H9 (cell line): ENCODE results near the gene ASIC4. TPM values are rescaled to one million over a fixed set of nuclear protein-coding genes. Genes with fewer than 3 reads are reported as not detected.

Experiments
- DNase-seq: peaks from one replicate; pipeline ENCODE4 v3.0.0-alpha.2; 2017
- H2AFZ ChIP-seq: one replicate; pipeline ENCODE4 v1.6.1; 2013; ENCODE audit warnings: mild to moderate bottlenecking, low read length, control low read depth, moderate library complexity
- H2AK5ac ChIP-seq: 2 replicates; pipeline ENCODE4 v1.6.1; 2013; ENCODE audit warnings: low read length, control low read depth, mixed read lengths; ENCODE audit not compliant: insufficient read length
- H2BK120ac ChIP-seq: one replicate; pipeline ENCODE4 v1.6.1; 2013; ENCODE audit warnings: low read depth, mild to moderate bottlenecking, low read length, control low read depth, inconsistent platforms; ENCODE audit not compliant: poor library complexity, severe bottlenecking
- H2BK12ac ChIP-seq: 2 replicates; pipeline ENCODE4 v1.6.1; 2013; ENCODE audit warnings: low read length, control low read depth, mixed read lengths, low read depth; ENCODE audit not compliant: insufficient read length
- H2BK15ac ChIP-seq: 2 replicates; pipeline ENCODE4 v1.6.1; 2013; ENCODE audit warnings: low read depth, low read length, control low read depth
- H2BK20ac ChIP-seq: one replicate; pipeline ENCODE4 v1.6.1; 2013; ENCODE audit warnings: low read depth, mild to moderate bottlenecking, low read length, control low read depth, inconsistent platforms; ENCODE audit not compliant: poor library complexity, severe bottlenecking
- H2BK5ac ChIP-seq: 2 replicates; pipeline ENCODE4 v1.6.1; 2013; ENCODE audit warnings: low read length, control low read depth, mixed read lengths; ENCODE audit not compliant: insufficient read length
- H3K14ac ChIP-seq: 2 replicates; pipeline ENCODE4 v1.6.1; 2013; ENCODE audit warnings: low read length, control low read depth; ENCODE audit not compliant: insufficient read depth
- H3K18ac ChIP-seq: 2 replicates; pipeline ENCODE4 v1.6.1; 2013; ENCODE audit warnings: low read depth, mild to moderate bottlenecking, mixed read lengths, low read length, control low read depth; ENCODE audit not compliant: insufficient read length
- H3K23ac ChIP-seq: 2 replicates; pipeline ENCODE4 v1.6.1; 2013; ENCODE audit warnings: low read length, control low read depth, mixed read lengths, low read depth; ENCODE audit not compliant: insufficient read length
- H3K23me2 ChIP-seq: 2 replicates; pipeline ENCODE4 v1.6.1; 2013; ENCODE audit warnings: low read depth, mild to moderate bottlenecking, mixed read lengths, low read length, control low read depth; ENCODE audit not compliant: insufficient read length, poor library complexity, severe bottlenecking
- H3K27ac ChIP-seq: 2 replicates; pipeline ENCODE4 v1.5.1; 2013; ENCODE audit warnings: low read length, control low read depth, mixed read lengths, low read depth; ENCODE audit not compliant: insufficient read length
- H3K27me3 ChIP-seq: 2 replicates; pipeline ENCODE4 v1.6.1; 2013; ENCODE audit warnings: low read length, control low read depth, inconsistent platforms; ENCODE audit not compliant: insufficient read depth
- H3K4ac ChIP-seq: 2 replicates; pipeline ENCODE4 v1.6.1; 2013; ENCODE audit warnings: low read depth, mild to moderate bottlenecking, control low read depth, inconsistent platforms, low read length, moderate library complexity
- H3K4me1 ChIP-seq: 2 replicates; pipeline ENCODE4 v1.6.1; 2013; ENCODE audit warnings: low read length, control low read depth, inconsistent platforms; ENCODE audit not compliant: insufficient read depth
- H3K4me2 ChIP-seq: 2 replicates; pipeline ENCODE4 v1.6.1; 2013; ENCODE audit warnings: low read length, control low read depth, mixed read lengths; ENCODE audit not compliant: insufficient read length, insufficient read depth
- H3K56ac ChIP-seq: 2 replicates; pipeline ENCODE4 v1.6.1; 2013; ENCODE audit warnings: low read depth, mild to moderate bottlenecking, mixed read lengths, low read length, control low read depth; ENCODE audit not compliant: insufficient read length
- H3K79me1 ChIP-seq: 2 replicates; pipeline ENCODE4 v1.6.1; 2013; ENCODE audit warnings: low read depth, mild to moderate bottlenecking, moderate library complexity, low read length, control low read depth, inconsistent platforms; ENCODE audit not compliant: insufficient read depth, poor library complexity, severe bottlenecking
- H3K79me2 ChIP-seq: 2 replicates; pipeline ENCODE4 v1.6.1; 2013; ENCODE audit warnings: low read length, control low read depth, inconsistent platforms; ENCODE audit not compliant: insufficient read depth
- H3K9ac ChIP-seq: 2 replicates; pipeline ENCODE4 v1.6.1; 2013; ENCODE audit warnings: low read length, control low read depth, mixed read lengths; ENCODE audit not compliant: insufficient read length; ENCODE audit errors: extremely low read depth
- H3K9me3 ChIP-seq: one replicate; pipeline ENCODE4 v1.6.1; 2013; ENCODE audit warnings: low read depth, low read length, inconsistent platforms; ENCODE audit not compliant: control insufficient read depth
- H3T11ph ChIP-seq: one replicate; pipeline ENCODE4 v1.6.1; 2013; ENCODE audit warnings: mild to moderate bottlenecking, low read length, control low read depth, inconsistent platforms
- H4K20me1 ChIP-seq: one replicate; pipeline ENCODE4 v1.6.1; 2013; ENCODE audit not compliant: control insufficient read depth, insufficient read length, insufficient read depth
- H4K5ac ChIP-seq: 2 replicates; pipeline ENCODE4 v1.6.1; 2013; ENCODE audit warnings: low read depth, mild to moderate bottlenecking, mixed read lengths, low read length, control low read depth; ENCODE audit not compliant: insufficient read length
- H4K8ac ChIP-seq: replicated peaks from 2 replicates; pipeline ENCODE4 v1.6.1; 2013; ENCODE audit warnings: low read length, control low read depth, mixed read lengths, low read depth; ENCODE audit not compliant: insufficient read length
- H4K91ac ChIP-seq: 2 replicates; pipeline ENCODE4 v1.6.1; 2013; ENCODE audit warnings: low read depth, mild to moderate bottlenecking, moderate library complexity, mixed read lengths, low read length, control low read depth; ENCODE audit not compliant: insufficient read length
- H3K27ac Mint-ChIP-seq, 3 experiments: 2 replicates in 2 of 3; 3 replicates in 1 of 3; pipeline ENCODE4 v1.8.0; 2020 to 2021; ENCODE audit warnings: mixed read lengths in 3 of 3, mild to moderate bottlenecking in 1 of 3, moderate library complexity in 1 of 3
- H3K27me3 Mint-ChIP-seq: 2 replicates; pipeline ENCODE4 v1.8.0; 2021; ENCODE audit warnings: low read depth, mild to moderate bottlenecking, moderate library complexity, mixed read lengths
- H3K36me3 Mint-ChIP-seq, 3 experiments: 2 replicates in 2 of 3; 3 replicates in 1 of 3; pipeline ENCODE4 v1.8.0; 2020 to 2021; ENCODE audit warnings: low read depth in 3 of 3, mixed read lengths in 3 of 3; ENCODE audit not compliant: insufficient read depth in 1 of 3
- H3K4me1 Mint-ChIP-seq, 2 experiments: 2 replicates each; pipeline ENCODE4 v1.8.0; 2020; ENCODE audit warnings: mixed read lengths in 2 of 2
- H3K4me3 Mint-ChIP-seq, 2 experiments: 2 replicates in 1 of 2; 3 replicates in 1 of 2; pipeline ENCODE4 v1.8.0; 2020 to 2021; ENCODE audit warnings: mild to moderate bottlenecking in 2 of 2, mixed read lengths in 2 of 2, moderate library complexity in 1 of 2
- H3K9me3 Mint-ChIP-seq, 2 experiments: 2 replicates in 1 of 2; 3 replicates in 1 of 2; pipeline ENCODE4 v1.8.0; 2020; ENCODE audit warnings: mild to moderate bottlenecking in 2 of 2, mixed read lengths in 2 of 2, moderate library complexity in 1 of 2
- WGBS: extraction: QIAGEN DNeasy Blood & Tissue Kit; methylation state at CpG from one replicate; pipeline ENCODE4 v1.1.7; 2013; ENCODE audit warnings: missing lambda C conversion rate, low lambda C conversion rate, mixed read lengths; ENCODE audit not compliant: insufficient read length; ENCODE audit errors: extremely low coverage; 5-methylcytosine and 5-hydroxymethylcytosine counted together
- total RNA-seq: library from RNA; stranded (reverse); gene quantifications from 2 replicates; pipeline ENCODE4 v1.2.1, GENCODE V29; 2021
- TF ChIP-seq, protein P1 (sequence below): fragments of 200-600 bp; sonication (generic); conservative IDR thresholded peaks from 3 replicates; pipeline ENCODE4 v1.8.0; 2021; ENCODE audit warnings: antibody characterized with exemption, mild to moderate bottlenecking

Gene ASIC4
- total RNA-seq, 1 experiment from 2014 or later, result 0.37 TPM

DNA sequence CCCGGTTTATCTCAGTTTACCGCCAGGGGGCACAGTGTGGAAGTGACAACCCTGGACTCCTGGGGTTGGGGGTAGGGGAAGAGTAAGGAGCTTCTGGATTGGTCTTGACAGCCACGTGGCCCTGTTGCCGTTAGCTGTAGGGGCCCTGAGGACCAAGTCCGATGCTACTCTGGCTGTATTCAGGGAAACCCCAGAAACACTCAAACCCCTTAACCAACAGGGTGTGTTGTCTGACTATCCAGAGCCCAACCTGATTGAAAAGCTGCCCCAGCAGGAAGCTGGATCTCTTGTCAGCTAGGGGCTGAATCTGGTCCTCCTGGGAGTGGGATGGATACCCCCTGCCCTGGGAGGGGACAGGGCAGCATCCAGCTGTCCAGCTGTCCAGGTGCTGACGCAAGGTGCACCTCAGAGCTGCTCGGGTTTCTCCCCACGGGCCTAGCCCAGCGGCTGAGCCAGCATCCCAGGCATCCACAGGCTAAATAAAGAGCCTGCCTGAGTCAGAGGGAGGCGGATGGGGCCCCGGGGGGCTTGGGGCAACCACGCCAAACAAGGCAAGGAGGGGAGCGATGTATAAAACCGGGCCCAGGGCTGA lies 18.7 kb upstream of the ASIC4 start:
- H3K79me2 ChIP-seq, result no peaks in the 10 kb centered on the region
- H2BK5ac ChIP-seq, result no peak overlapping the region
- H3K27ac ChIP-seq, result no peak overlapping the region
- no peak overlapping the region for H2AFZ ChIP-seq
- TF ChIP-seq, protein P1, sequence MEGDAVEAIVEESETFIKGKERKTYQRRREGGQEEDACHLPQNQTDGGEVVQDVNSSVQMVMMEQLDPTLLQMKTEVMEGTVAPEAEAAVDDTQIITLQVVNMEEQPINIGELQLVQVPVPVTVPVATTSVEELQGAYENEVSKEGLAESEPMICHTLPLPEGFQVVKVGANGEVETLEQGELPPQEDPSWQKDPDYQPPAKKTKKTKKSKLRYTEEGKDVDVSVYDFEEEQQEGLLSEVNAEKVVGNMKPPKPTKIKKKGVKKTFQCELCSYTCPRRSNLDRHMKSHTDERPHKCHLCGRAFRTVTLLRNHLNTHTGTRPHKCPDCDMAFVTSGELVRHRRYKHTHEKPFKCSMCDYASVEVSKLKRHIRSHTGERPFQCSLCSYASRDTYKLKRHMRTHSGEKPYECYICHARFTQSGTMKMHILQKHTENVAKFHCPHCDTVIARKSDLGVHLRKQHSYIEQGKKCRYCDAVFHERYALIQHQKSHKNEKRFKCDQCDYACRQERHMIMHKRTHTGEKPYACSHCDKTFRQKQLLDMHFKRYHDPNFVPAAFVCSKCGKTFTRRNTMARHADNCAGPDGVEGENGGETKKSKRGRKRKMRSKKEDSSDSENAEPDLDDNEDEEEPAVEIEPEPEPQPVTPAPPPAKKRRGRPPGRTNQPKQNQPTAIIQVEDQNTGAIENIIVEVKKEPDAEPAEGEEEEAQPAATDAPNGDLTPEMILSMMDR, result peak; percentile 80
- H3T11ph ChIP-seq, result no peak overlapping the region
- no peak overlapping the region for H3K18ac ChIP-seq
- no peak overlapping the region for H3K56ac ChIP-seq
- no peak overlapping the region for H2BK120ac ChIP-seq
- peaks cover 24% of the 10 kb centered on the region for H3K23me2 ChIP-seq
- DNase-seq, result peak; percentile 83
- H3K9me3 ChIP-seq, result no peaks in the 10 kb centered on the region
- Mint-ChIP-seq H3K27ac (no peak overlapping the region), H3K9me3 (no peaks in the 10 kb centered on the region; a peak in 1 of 5 replicates), H3K4me3 (no peak overlapping the region), H3K36me3 (no peaks in the 10 kb centered on the region), H3K4me1 (peaks cover 30 to 47% of the 10 kb centered on the region in 2 experiments), H3K27me3 (peaks cover 59% of the 10 kb centered on the region)
- no peak overlapping the region for H2AK5ac ChIP-seq
- H3K4ac ChIP-seq, result no peak overlapping the region
- H3K9ac ChIP-seq, result no peak overlapping the region
- H2BK12ac ChIP-seq, result no peak overlapping the region
- no peak overlapping the region for H2BK15ac ChIP-seq
- H4K5ac ChIP-seq, result no peak overlapping the region
- no peak overlapping the region for H4K91ac ChIP-seq
- peaks cover 15% of the 10 kb centered on the region; the same call in 1 of the 2 replicates for H3K27me3 ChIP-seq
- no peak overlapping the region for H3K4me2 ChIP-seq
- peaks cover 5% of the 10 kb centered on the region for H4K20me1 ChIP-seq
- peaks cover 12% of the 10 kb centered on the region; the same call in 1 of the 2 replicates for H3K4me1 ChIP-seq
- H2BK20ac ChIP-seq, result no peak overlapping the region
- H3K14ac ChIP-seq, result no peak overlapping the region
- no CpG with 5 or more reads among the region's 14 CpGs for WGBS
- no peaks in the 10 kb centered on the region for H3K79me1 ChIP-seq
- no peak overlapping the region for H3K23ac ChIP-seq
- no peak overlapping the region for H4K8ac ChIP-seq
